PC-9 (cell line): ENCODE measurements around the gene NXF1.

Source experiments
- CTCF ChIP-seq: fragments of 200-600 bp; sonication (generic); conservative IDR thresholded peaks from 2 replicates; pipeline ENCODE4 v1.6.1; 2017; ENCODE audit warnings: mixed run types, antibody characterized with exemption, mild to moderate bottlenecking, moderate library complexity
- EZH2 ChIP-seq: fragments of 200-600 bp; sonication (generic); IDR thresholded peaks from 2 replicates; pipeline ENCODE4 v1.8.0; 2017; ENCODE audit warnings: antibody characterized with exemption, low read depth

GRCh38 chr11:62792202-62792575, 13.1 kb downstream of the NXF1 start:
- TF ChIP-seq CTCF (no peak; the same call in 1 of the 2 replicates), EZH2 (no peak)
